A172 (cell line): ENCODE measurements around the gene PAM. TPM values are rescaled to one million over a fixed set of nuclear protein-coding genes. Genes with fewer than 3 reads are reported as not detected.

ENCODE experiments used
- DNase-seq: peaks from one replicate; pipeline ENCODE4 v3.0.0-alpha.2; 2015; ENCODE audit warnings: low spot score
- total RNA-seq: library from RNA; depleted of rRNA; stranded (reverse); fragments of >200 nt; shearing (Covaris generic); gene quantifications from 2 replicates; pipeline ENCODE4 v1.2.3, GENCODE V29; 2014

The PAM gene
- total RNA-seq, 1 experiment from 2014 or later: 218 TPM

- no peak for DNase-seq
Observed at GRCh38 chr5:102813740-102814139, 58.6 kb downstream of the PAM start.

GRCh38 chr5:102815084-102815483 is 60.0 kb downstream of the PAM start:
- no peak for DNase-seq

- no peak for DNase-seq
Observed at GRCh38 chr5:102815540-102816332, 60.6 kb downstream of the PAM start.

GRCh38 chr5:102818345-102818744 is 63.2 kb downstream of the PAM start:
- no peak for DNase-seq

- DNase-seq: no peak
Observed at GRCh38 chr5:102818934-102819333, 63.8 kb downstream of the PAM start.

GRCh38 chr5:102819634-102820033 is 64.5 kb downstream of the PAM start:
- no peak for DNase-seq

- DNase-seq: peak; percentile 47
Observed at GRCh38 chr5:102823441-102823874, 68.4 kb downstream of the PAM start.

GRCh38 chr5:102826629-102827028 is 71.5 kb downstream of the PAM start:
- no peak for DNase-seq

- DNase-seq: no peak
Observed at GRCh38 chr5:102830241-102830640, 75.1 kb downstream of the PAM start.

GRCh38 chr5:102832445-102832844 is 77.3 kb downstream of the PAM start:
- no peak for DNase-seq

GRCh38 chr5:102833146-102833545 is 78.0 kb downstream of the PAM start:
- DNase-seq: no peak

GRCh38 chr5:102834438-102834964 is 79.4 kb downstream of the PAM start:
- DNase-seq: no peak

- no peak for DNase-seq
Observed at GRCh38 chr5:102835717-102836116, 80.6 kb downstream of the PAM start.

GRCh38 chr5:102841021-102841420 is 85.9 kb downstream of the PAM start:
- no peak for DNase-seq

GRCh38 chr5:102843997-102844396 is 88.9 kb downstream of the PAM start:
- no peak for DNase-seq

GRCh38 chr5:102845041-102845440 is 89.9 kb downstream of the PAM start:
- DNase-seq: no peak

GRCh38 chr5:102850503-102850902 is 95.4 kb downstream of the PAM start:
- no peak for DNase-seq

- no peak for DNase-seq
Observed at GRCh38 chr5:102853680-102854079, 98.6 kb downstream of the PAM start.

GRCh38 chr5:102855681-102856388 is 100.7 kb downstream of the PAM start:
- DNase-seq: no peak

GRCh38 chr5:102856389-102856777 is 101.3 kb downstream of the PAM start:
- peak; percentile 60 for DNase-seq

GRCh38 chr5:102857076-102857818 is 102.1 kb downstream of the PAM start:
- DNase-seq: no peak

- no peak for DNase-seq
Observed at GRCh38 chr5:102858221-102858620, 103.1 kb downstream of the PAM start.
